Measurements from ENCODE around the gene GPAM. TPM values are rescaled to one million over a fixed set of nuclear protein-coding genes. Genes with fewer than 3 reads are reported as not detected.

GPAM gene
- total RNA-seq, 2 experiments from 2014 or later = 7.4 to 8.6 TPM

GRCh38 chr10:112210666-112211065 is 27.1 kb upstream of the GPAM start:
- H3K27me3 Mint-ChIP-seq = peaks cover 12% of the 10 kb centered on the region
- H3K4me1 Mint-ChIP-seq (ENCODE audit: low read depth) = no peaks in the 10 kb centered on the region
- intact Hi-C loops (cut with micrococcal nuclease) = no loop called here
- H3K4me3 Mint-ChIP-seq = no peak overlapping the region
- H3K27ac Mint-ChIP-seq = no peak overlapping the region
- no peak for DNase-seq
- ATAC-seq = no peak
- CTCF ChIA-PET = interaction anchor here (1.1 to 1.7 kb wide), 3 partner anchors 9 to 73 kb away, joined by 3 to 9 read pairs (median 3); no protein-coding TSS in a partner anchor
- H3K9me3 Mint-ChIP-seq = peaks cover 2% of the 10 kb centered on the region
- no peak for TF ChIP-seq CTCF (IDR thresholded peaks at IDR 0.05)
- H3K36me3 Mint-ChIP-seq (ENCODE audit: low read depth) = no peaks in the 10 kb centered on the region
- POLR2A ChIA-PET = no interaction called here

- CTCF ChIA-PET = interaction anchor here (1.1 to 2.3 kb wide), 2 partner anchors 11 to 72 kb away, joined by 3 to 6 read pairs; no protein-coding TSS in a partner anchor
- no peak for ATAC-seq
These were observed 26.1 kb upstream of the GPAM start for GRCh38 chr10:112209684-112210131.

GRCh38 chr10:112208997-112209396 is 25.4 kb upstream of the GPAM start:
- no peak overlapping the region for H3K27ac Mint-ChIP-seq
- intact Hi-C loops (cut with micrococcal nuclease) = no loop called here

More at GRCh38 chr10:112209684-112210131, 26.1 kb upstream of the GPAM start:
- Mint-ChIP-seq H3K4me1 (ENCODE audit: low read depth) (no peaks in the 10 kb centered on the region), H3K27ac (no peak overlapping the region), H3K36me3 (ENCODE audit: low read depth) (no peaks in the 10 kb centered on the region), H3K27me3 (peaks cover 12% of the 10 kb centered on the region), H3K4me3 (no peak overlapping the region), H3K9me3 (peaks cover 2% of the 10 kb centered on the region)
- intact Hi-C loops (cut with micrococcal nuclease) = no loop called here
- POLR2A ChIA-PET = no interaction called here
- TF ChIP-seq CTCF (IDR thresholded peaks at IDR 0.05) = no peak
- no peak for DNase-seq

GRCh38 chr10:112208292-112208691 is 24.7 kb upstream of the GPAM start:
- no peak for TF ChIP-seq CTCF (IDR thresholded peaks at IDR 0.05)
- H3K27me3 Mint-ChIP-seq = peaks cover 8% of the 10 kb centered on the region
- intact Hi-C loops (cut with micrococcal nuclease) = no loop called here
- H3K9me3 Mint-ChIP-seq = peaks cover 2% of the 10 kb centered on the region
- no peak overlapping the region for H3K4me3 Mint-ChIP-seq
- ATAC-seq = no peak
- H3K27ac Mint-ChIP-seq = no peak overlapping the region
- no peaks in the 10 kb centered on the region for H3K36me3 Mint-ChIP-seq (ENCODE audit: low read depth)
- no peaks in the 10 kb centered on the region for H3K4me1 Mint-ChIP-seq (ENCODE audit: low read depth)
- ChIA-PET CTCF (interaction anchor here (1.4 to 2.3 kb wide), 3 partner anchors 71 to 107 kb away, joined by 3 to 6 read pairs (median 4); no protein-coding TSS in a partner anchor), POLR2A (no interaction called here)
- DNase-seq = no peak

More at GRCh38 chr10:112208997-112209396, 25.4 kb upstream of the GPAM start:
- Mint-ChIP-seq H3K4me3 (no peak overlapping the region), H3K27me3 (peaks cover 13% of the 10 kb centered on the region), H3K36me3 (ENCODE audit: low read depth) (no peaks in the 10 kb centered on the region), H3K4me1 (ENCODE audit: low read depth) (no peaks in the 10 kb centered on the region), H3K9me3 (peaks cover 2% of the 10 kb centered on the region)
- ATAC-seq (peak; percentile 24), DNase-seq (no peak)
- ChIA-PET CTCF (interaction anchor here (1.4 to 2.3 kb wide), 3 partner anchors 72 to 107 kb away, joined by 3 to 6 read pairs (median 4); no protein-coding TSS in a partner anchor), POLR2A (no interaction called here)
- TF ChIP-seq CTCF (IDR thresholded peaks at IDR 0.05) = no peak

- ATAC-seq = no peak
- CTCF ChIA-PET = no interaction called here
- intact Hi-C loops (cut with micrococcal nuclease) = no loop called here
- Mint-ChIP-seq H3K36me3 (ENCODE audit: low read depth) (no peaks in the 10 kb centered on the region), H3K4me1 (ENCODE audit: low read depth) (peaks cover 4% of the 10 kb centered on the region), H3K4me3 (no peak overlapping the region), H3K27ac (no peak overlapping the region), H3K9me3 (peaks cover 2% of the 10 kb centered on the region), H3K27me3 (peaks cover 20% of the 10 kb centered on the region)
- no peak for TF ChIP-seq CTCF (IDR thresholded peaks at IDR 0.05)
- no peak for DNase-seq
- POLR2A ChIA-PET = no interaction called here
These were observed 19.9 kb upstream of the GPAM start for GRCh38 chr10:112203328-112204076.
